Measurements from ENCODE around the gene LRIT3.
"Not testable (repeated sequence)": the region's sequence is repeated elsewhere in the genome, so short reads cannot be mapped to it uniquely, and the experiment has no call there.

Gene LRIT3

DNA sequence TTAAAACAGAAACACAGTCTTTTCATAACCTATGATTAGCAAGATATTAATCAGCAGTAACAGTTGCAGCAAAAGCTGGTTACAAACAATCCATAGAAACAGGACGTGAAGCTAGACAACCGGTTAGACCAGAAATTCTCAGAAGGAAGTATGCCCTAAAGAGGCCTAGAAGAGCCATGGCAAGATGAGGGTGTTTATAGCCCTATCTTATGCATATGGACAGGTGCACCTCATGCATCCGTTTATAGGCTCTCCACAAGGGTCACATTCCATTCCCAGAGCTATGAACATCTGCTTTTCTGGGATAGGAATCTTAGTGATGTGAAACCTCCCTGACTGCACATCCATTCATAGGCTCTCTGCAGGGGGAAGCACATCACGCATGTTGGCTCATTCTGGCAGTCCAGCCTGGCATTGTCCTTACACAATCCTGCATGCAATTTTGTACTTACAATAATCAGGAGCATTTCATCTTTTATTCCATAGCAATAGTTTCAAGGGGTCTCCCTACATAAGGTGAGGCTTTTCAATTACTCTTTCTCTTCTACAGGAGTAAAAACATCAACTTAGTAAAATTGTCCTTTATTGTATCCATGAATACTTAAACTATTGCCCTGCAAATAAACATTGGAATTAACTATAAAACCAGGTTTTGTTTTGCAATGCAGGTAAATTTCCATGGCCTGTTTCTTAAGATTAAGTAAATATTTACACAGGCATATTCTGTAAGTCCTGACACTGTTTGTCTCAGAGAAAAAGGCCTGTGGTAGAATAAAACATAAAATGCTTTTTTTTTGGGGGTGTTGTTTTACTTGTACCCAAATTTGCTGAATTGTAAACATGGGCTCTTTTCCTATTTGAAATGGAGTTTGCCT, 11.8 kb downstream of the LRIT3 start:
- DNase-seq = not testable (repeated sequence)

- DNase-seq = no peak
Measured at GRCh38 chr4:109861271-109861670, 13.4 kb downstream of the LRIT3 start.

DNA sequence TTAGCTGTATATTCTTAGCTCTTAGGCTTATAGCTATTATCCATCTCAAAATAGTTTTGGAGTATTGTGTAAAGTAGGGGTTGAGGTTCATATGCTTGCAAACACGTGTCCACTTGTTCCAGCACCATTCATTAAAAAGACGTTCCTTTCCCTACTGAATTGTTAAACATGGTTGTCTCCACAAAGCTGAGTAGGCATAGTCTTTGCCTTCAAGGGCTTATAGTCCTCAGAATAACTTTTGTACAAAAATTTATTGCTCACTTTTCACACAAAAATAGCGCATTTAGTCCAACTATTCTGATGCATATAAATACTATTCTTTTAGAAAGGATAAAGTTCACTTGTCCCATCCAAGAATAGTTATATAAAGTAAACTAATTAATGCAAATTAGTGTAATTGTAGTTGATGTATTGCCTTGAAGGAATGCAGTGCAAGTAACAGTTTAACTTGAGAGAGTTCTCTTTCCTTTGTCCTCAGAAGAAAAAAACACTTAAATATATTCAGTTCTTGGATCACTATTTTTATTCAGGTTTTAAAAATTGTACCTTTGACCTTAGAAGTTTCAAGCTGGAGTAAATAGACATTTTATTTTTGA, 14.1 kb downstream of the LRIT3 start:
- no peak for DNase-seq

- DNase-seq = no peak
Measured at GRCh38 chr4:109864134-109864533, 16.2 kb downstream of the LRIT3 start.

- DNase-seq = no peak
Measured at GRCh38 chr4:109870061-109870460, 22.2 kb downstream of the LRIT3 start.

DNA sequence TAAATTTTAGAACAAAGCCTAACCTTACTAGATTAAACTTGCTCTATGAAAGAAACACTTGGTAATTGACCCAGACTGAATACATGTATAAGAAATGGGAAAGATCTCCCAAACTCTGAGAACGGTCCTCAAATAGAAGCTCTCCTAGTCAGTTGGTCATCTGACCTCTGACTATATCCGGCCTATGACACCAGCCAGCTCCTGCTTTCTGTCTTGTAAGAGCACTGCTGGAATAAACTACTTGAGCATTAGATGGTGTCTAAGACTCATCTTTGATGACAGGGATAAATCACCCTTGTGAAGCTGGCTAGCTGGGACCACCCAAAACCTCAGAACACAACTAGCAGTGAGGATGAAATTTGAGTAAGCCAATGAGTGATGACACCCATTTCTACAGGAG, 24.2 kb downstream of the LRIT3 start:
- DNase-seq = no peak

GRCh38 chr4:109872950-109873656, 25.2 kb downstream of the LRIT3 start:
- DNase-seq = no peak

- DNase-seq = no peak
Measured at GRCh38 chr4:109873791-109874514, 26.0 kb downstream of the LRIT3 start.

- no peak for DNase-seq
Measured at GRCh38 chr4:109875106-109875505, 27.2 kb downstream of the LRIT3 start.

DNA sequence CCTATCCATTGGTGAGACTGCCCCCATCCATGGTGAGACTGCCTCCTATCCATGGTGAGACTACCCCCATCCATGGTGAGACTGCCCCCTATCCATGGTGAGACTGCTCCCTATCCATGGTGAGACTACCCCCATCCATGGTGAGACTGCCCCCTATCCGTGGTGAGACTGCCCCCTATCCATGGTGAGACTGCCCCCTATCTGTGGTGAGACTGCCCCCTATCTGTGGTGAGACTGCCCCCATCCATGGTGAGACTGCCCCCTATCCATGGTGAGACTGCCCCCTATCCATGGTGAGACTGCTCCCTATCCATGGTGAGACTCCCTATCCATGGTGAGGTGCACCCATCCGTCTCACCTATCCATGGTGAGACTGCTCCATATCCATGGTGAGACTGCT, 27.6 kb downstream of the LRIT3 start:
- not testable (repeated sequence) for DNase-seq

DNA sequence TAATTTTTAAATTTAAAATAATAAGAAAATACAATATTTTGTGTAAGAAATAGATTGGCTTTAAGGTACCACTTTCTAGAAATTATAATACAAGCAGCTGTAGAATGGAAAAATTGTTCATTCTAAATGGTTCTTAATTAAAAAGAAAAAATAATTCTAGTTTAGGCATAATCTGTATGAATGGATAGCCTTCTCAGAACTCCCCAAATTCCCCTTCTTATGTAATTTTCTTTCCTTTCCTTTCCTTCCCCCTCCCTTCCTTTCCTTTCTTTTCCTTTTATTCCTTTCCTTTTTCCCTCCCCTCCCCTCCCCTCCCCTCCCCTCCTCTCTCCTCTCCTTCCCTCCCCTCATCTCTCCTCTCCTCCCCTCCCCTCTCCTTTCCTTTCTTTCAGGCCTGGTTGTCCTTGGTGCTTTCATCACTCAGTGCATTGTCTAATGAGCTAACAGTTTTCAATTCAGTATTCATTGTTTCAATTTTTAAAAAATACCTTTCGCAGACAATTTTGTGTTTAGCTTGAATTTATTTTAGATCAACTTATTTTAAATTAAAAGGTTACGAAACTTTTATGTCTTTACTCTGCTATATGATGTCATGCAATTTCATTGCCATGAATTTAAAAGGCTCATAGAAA, 28.8 kb downstream of the LRIT3 start:
- no peak for DNase-seq

GRCh38 chr4:109877400-109877799, 29.5 kb downstream of the LRIT3 start:
- DNase-seq = no peak

DNA sequence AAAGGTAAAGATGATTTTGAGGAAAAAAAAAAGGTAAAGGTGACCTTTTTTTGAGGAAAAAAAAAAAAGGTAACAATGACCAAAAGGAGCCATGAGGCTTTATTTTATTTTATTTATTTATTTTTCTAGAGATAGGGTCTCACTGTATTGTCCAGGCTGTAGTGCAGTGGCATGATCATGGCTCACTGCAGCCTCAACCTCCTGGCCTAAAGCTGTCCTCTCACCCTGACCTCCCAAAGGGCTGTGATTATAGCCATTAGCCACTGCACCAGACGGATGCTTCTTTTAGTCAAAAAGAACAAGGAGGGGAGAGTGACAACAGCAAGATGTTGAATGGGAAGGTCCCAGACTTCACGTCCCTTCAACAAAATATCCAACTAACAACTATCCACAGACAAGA, 30.4 kb downstream of the LRIT3 start:
- no peak for DNase-seq

- no peak for DNase-seq
Measured at GRCh38 chr4:109879081-109879480, 31.2 kb downstream of the LRIT3 start.

DNA sequence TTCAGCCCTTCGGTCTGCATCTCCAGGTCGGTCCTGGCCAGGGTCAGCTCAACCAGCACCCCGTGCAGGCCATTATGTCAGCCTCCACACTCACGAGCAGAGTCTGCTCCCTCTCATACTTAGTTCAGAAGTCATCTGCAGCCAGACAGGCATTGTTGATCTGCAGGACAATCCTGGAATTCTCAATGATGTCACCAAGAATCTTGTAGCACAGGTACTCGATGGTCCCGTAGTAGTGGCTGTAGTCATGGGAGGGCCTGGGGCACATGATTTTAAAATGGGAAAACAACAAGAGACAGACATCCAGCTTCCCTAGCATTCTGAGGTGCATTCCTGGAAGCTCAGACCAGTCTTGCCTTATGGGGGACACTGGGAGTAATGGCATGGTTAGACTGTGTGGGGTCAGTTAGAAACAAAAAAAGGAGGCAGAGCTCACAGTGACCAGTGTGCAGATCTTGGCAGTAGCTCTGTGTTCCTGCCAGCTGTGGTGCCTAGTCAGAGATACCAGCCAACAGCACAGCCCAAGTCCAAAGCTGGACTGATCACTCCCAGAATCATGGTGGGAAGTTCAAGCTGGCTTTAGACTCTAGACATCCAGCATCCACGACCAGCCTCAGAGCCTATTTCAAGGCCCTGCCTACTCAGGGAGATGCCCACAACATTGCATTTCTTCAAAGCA, 31.9 kb downstream of the LRIT3 start:
- no peak for DNase-seq

GRCh38 chr4:109886303-109886702, 38.4 kb downstream of the LRIT3 start:
- no peak for DNase-seq

DNA sequence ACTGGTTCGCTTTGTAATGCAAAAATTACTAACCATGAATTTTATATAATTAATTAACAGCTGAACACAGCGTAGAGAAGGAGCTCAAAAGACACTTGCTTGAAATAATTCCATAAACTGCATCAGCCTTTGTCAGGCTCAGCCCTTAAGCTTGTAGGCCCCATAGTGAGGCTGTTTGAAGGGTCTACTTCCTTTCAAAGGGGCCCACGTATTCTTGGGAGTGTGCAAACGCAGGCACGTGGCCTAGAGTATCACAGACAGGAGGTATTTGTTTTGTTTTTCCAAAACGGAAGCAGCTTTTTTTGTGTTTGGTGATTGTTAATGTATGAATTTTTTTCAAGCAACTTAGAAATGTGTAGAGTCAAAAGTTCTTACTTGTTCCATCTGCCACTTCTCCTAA, 39.2 kb downstream of the LRIT3 start:
- DNase-seq = no peak

- DNase-seq = no peak
Measured at GRCh38 chr4:109890076-109890475, 42.2 kb downstream of the LRIT3 start.

DNA sequence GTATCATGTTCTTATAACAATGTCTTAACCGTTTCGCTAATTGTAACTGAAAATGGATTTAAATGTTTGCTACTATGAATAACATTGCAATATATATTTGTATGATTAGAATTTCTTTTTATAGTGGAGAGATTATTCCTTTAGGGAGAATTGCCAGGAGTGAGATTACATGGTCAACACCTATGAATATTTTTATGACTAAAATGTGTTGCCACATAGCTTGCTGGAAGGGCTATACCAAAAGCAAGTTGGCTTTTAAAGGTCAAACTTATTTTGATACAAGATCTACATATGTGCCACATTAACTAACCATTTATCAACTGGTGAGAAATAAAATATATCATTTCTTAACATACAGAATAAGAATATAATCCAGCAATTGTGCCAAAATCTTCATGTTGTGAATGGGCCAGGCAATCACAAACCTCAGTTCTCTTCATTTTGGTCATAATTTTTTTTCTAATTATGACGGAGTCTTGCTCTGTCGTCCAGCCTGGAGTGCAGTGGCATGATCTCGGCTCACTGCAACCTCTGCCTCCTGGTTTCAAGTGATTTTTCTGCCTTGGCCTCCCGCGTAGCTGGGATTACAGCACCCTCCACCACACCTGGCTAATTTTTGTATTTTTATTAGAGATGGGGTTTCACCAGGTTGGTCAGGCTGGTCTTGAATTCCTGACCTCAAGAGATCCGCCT, 54.8 kb downstream of the LRIT3 start:
- DNase-seq = no peak

DNA sequence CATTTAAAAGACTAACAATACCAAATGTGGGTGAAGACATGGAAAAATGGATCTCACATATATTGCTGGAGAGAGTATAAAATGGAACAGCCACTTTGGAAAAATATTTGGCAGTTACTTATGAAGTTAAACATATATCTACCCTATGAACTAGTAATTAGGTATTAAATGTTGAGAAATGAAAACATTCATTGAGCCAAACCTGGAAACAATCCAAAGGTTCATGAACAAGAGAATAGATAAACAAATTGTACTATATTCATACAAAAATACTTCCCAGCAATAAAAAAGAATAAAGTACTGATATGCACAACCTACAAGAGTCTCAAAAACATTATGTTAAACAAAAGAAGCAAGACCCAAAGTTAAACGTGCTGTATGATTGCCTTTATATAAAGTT, 60.8 kb downstream of the LRIT3 start:
- no peak for DNase-seq

- no peak for DNase-seq
Measured at GRCh38 chr4:109910256-109910655, 62.3 kb downstream of the LRIT3 start.
